Measurements from ENCODE around the gene TMEM190. TPM values are rescaled to one million over a fixed set of nuclear protein-coding genes. Genes with fewer than 3 reads are reported as not detected.

TMEM190 gene
- total RNA-seq, 1 experiment from 2014 or later, result not detected

GRCh38 chr19:55346725-55347441 lies 29.7 kb upstream of the TMEM190 start:
- Mint-ChIP-seq H3K27ac (ENCODE audit: unreplicated experiment) (no peak overlapping the region), H3K4me3 (ENCODE audit: low read depth, unreplicated experiment) (no peak overlapping the region), H3K4me1 (ENCODE audit: low read depth, unreplicated experiment) (peaks cover 30% of the 10 kb centered on the region), H3K9me3 (ENCODE audit: low read depth, unreplicated experiment) (no peaks in the 10 kb centered on the region), H3K36me3 (ENCODE audit: insufficient read depth, unreplicated experiment) (peaks cover 30% of the 10 kb centered on the region), H3K27me3 (ENCODE audit: unreplicated experiment) (peaks cover 12% of the 10 kb centered on the region)
- DNase-seq, result no peak
- BruUV-seq (replicated peaks), result no TSS peak
- no peak for TF ChIP-seq CTCF (IDR thresholded peaks at IDR 0.05; ENCODE audit: unreplicated experiment)
- intact Hi-C loops (cut with micrococcal nuclease; ENCODE audit: unreplicated experiment), result no loop called here
- CTCF ChIA-PET, result interaction anchor here (0.7 kb wide), 1 partner anchor 73 kb away, joined by 4 read pairs; no protein-coding TSS in a partner anchor

- no peak overlapping the region for H3K27ac Mint-ChIP-seq (ENCODE audit: unreplicated experiment)
- DNase-seq, result no peak
- CTCF ChIA-PET, result no interaction called here
- no TSS peak for BruUV-seq (replicated peaks)
- H3K27me3 Mint-ChIP-seq (ENCODE audit: unreplicated experiment), result peaks cover 19% of the 10 kb centered on the region
- peaks cover 25% of the 10 kb centered on the region for H3K36me3 Mint-ChIP-seq (ENCODE audit: insufficient read depth, unreplicated experiment)
- H3K4me1 Mint-ChIP-seq (ENCODE audit: low read depth, unreplicated experiment), result peaks cover 36% of the 10 kb centered on the region
- no peaks in the 10 kb centered on the region for H3K9me3 Mint-ChIP-seq (ENCODE audit: low read depth, unreplicated experiment)
- H3K4me3 Mint-ChIP-seq (ENCODE audit: low read depth, unreplicated experiment), result no peak overlapping the region
- intact Hi-C loops (cut with micrococcal nuclease; ENCODE audit: unreplicated experiment), result no loop called here
- TF ChIP-seq CTCF (IDR thresholded peaks at IDR 0.05; ENCODE audit: unreplicated experiment), result no peak
Observed at GRCh38 chr19:55347442-55348009, 29.1 kb upstream of the TMEM190 start.

- Mint-ChIP-seq H3K36me3 (ENCODE audit: insufficient read depth, unreplicated experiment) (peaks cover 28% of the 10 kb centered on the region), H3K9me3 (ENCODE audit: low read depth, unreplicated experiment) (no peaks in the 10 kb centered on the region), H3K27ac (ENCODE audit: unreplicated experiment) (no peak overlapping the region), H3K4me1 (ENCODE audit: low read depth, unreplicated experiment) (peaks cover 45% of the 10 kb centered on the region), H3K4me3 (ENCODE audit: low read depth, unreplicated experiment) (no peak overlapping the region), H3K27me3 (ENCODE audit: unreplicated experiment) (peaks cover 28% of the 10 kb centered on the region)
- no peak for DNase-seq
- CTCF ChIA-PET, result interaction anchor here (1.3 kb wide), 1 partner anchor 9 kb away, joined by 3 read pairs; no protein-coding TSS in a partner anchor
- BruUV-seq (replicated peaks), result no TSS peak
- intact Hi-C loops (cut with micrococcal nuclease; ENCODE audit: unreplicated experiment), result no loop called here
- no peak for TF ChIP-seq CTCF (IDR thresholded peaks at IDR 0.05; ENCODE audit: unreplicated experiment)
Observed at GRCh38 chr19:55348317-55349034, 28.1 kb upstream of the TMEM190 start.

- no peak for DNase-seq
- intact Hi-C loops (cut with micrococcal nuclease; ENCODE audit: unreplicated experiment), result no loop called here
- Mint-ChIP-seq H3K4me3 (ENCODE audit: low read depth, unreplicated experiment) (no peak overlapping the region), H3K27me3 (ENCODE audit: unreplicated experiment) (peaks cover 49% of the 10 kb centered on the region), H3K36me3 (ENCODE audit: insufficient read depth, unreplicated experiment) (peaks cover 33% of the 10 kb centered on the region), H3K9me3 (ENCODE audit: low read depth, unreplicated experiment) (no peaks in the 10 kb centered on the region), H3K27ac (ENCODE audit: unreplicated experiment) (no peak overlapping the region), H3K4me1 (ENCODE audit: low read depth, unreplicated experiment) (peaks cover 35% of the 10 kb centered on the region)
- no TSS peak for BruUV-seq (replicated peaks)
- TF ChIP-seq CTCF (IDR thresholded peaks at IDR 0.05; ENCODE audit: unreplicated experiment), result no peak
- CTCF ChIA-PET, result interaction anchor here (1.5 to 3.1 kb wide), 2 partner anchors 12 to 22 kb away, joined by 3 to 13 read pairs; partner anchors contain the start of gene KMT5C
Observed at GRCh38 chr19:55350620-55351315, 25.9 kb upstream of the TMEM190 start.

Data from Calu3 (cell line).